ENCODE data around the gene IFI35.

DNA sequence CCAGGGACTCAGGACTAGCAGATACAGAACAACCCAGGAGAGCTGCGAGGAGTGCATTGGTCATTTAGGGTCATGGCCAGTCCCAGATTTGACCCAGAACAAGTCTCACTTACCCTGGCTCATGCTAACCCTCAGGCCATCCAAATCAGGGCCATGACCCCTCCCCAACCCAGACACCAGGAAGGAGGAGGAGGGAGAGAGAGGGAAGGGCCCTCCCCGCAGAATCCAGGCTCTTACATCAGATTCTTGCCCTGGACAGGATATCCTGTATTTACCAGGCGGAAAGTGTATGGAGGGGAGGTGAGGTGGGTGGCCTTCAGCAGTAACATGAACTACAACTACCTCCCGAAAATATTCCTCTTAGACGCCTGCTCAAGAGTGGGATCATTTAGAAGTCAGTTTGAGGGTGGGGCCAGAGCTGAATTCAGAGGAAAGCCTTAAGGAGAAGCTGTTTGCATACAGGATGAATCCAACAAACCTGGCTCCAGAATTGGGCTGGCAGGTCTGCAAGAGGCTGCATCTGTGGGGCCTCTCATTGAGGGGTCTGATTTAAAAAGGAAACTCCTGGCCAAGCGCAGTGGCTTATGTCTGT, 13.5 kb downstream of the IFI35 start:
- TF ChIP-seq POLR2AphosphoS5 (IDR thresholded peaks at IDR 0.05): no peak
- TF ChIP-seq, protein P1, sequence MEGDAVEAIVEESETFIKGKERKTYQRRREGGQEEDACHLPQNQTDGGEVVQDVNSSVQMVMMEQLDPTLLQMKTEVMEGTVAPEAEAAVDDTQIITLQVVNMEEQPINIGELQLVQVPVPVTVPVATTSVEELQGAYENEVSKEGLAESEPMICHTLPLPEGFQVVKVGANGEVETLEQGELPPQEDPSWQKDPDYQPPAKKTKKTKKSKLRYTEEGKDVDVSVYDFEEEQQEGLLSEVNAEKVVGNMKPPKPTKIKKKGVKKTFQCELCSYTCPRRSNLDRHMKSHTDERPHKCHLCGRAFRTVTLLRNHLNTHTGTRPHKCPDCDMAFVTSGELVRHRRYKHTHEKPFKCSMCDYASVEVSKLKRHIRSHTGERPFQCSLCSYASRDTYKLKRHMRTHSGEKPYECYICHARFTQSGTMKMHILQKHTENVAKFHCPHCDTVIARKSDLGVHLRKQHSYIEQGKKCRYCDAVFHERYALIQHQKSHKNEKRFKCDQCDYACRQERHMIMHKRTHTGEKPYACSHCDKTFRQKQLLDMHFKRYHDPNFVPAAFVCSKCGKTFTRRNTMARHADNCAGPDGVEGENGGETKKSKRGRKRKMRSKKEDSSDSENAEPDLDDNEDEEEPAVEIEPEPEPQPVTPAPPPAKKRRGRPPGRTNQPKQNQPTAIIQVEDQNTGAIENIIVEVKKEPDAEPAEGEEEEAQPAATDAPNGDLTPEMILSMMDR (IDR thresholded peaks at IDR 0.05): no peak
- no peak for TF ChIP-seq POLR2A (IDR thresholded peaks at IDR 0.05; ENCODE audit: low read depth)

All from esophagus muscularis mucosa (tissue), 3 donors.